ENCODE data around the gene ELMO1. TPM values are rescaled to one million over a fixed set of nuclear protein-coding genes. Genes with fewer than 3 reads are reported as not detected.

ELMO1 gene
- total and polyA plus RNA-seq, 2 experiments from 2014 or later: 19.7 to 28.7 TPM

GRCh38 chr7:36999626-37000485, 448.8 kb downstream of the ELMO1 start:
- Histone ChIP-seq H3K9me2 (replicated peaks; ENCODE audit: insufficient read depth) (no peaks in the 10 kb centered on the region), H3K27me3 (no peaks in the 10 kb centered on the region), H3K27ac (no peak overlapping the region), H3K9me3 (ENCODE audit: low read depth) (no peaks in the 10 kb centered on the region), H4K20me1 (ENCODE audit: insufficient read depth, poor library complexity, severe bottlenecking) (no peaks in the 10 kb centered on the region), H2AFZ (no peak overlapping the region), H3K4me3 (no peak overlapping the region), H3K79me2 (no peaks in the 10 kb centered on the region), H3K36me3 (replicated peaks; ENCODE audit: insufficient read depth, low read depth) (no peaks in the 10 kb centered on the region), H3K4me2 (no peak overlapping the region), H3K4me1 (ENCODE audit: insufficient read depth) (no peaks in the 10 kb centered on the region)
- WGBS (ENCODE audit: low lambda C conversion rate, missing lambda C conversion rate): 85% methylated on average over 9 of the region's 9 CpGs
- no peak for DNase-seq (ENCODE audit: low spot score)
- no peak for TF ChIP-seq CTCF (IDR thresholded peaks at IDR 0.05; ENCODE audit: poor library complexity)
- no peak for TF ChIP-seq EZH2phosphoT487 (IDR thresholded peaks at IDR 0.05; ENCODE audit: low read depth, severe bottlenecking, unreplicated experiment)
- no peak for TF ChIP-seq EZH2 (IDR thresholded peaks at IDR 0.05; ENCODE audit: borderline replicate concordance)

DNA sequence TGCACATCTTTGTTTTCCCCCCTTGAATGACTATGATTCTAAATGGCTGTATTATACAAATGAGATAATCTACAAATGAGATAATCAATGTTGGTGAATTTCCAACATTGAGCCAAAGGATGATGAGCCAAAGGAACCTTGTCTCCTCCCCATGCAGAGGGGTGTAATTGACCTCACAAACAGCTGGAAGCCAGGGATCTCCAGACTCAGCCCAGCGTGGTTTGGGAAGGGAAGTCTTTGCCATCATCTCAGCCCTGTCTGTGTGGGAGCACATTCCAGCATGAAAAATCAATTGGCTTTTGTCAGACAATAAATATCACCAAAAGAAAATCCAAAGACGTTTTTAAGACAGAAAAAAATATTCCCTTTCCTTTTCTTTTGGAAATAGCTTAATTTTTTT, 452.9 kb downstream of the ELMO1 start:
- Histone ChIP-seq H3K27ac (no peak overlapping the region), H3K4me3 (no peak overlapping the region), H3K27me3 (no peaks in the 10 kb centered on the region), H3K4me2 (no peak overlapping the region), H4K20me1 (ENCODE audit: insufficient read depth, poor library complexity, severe bottlenecking) (no peaks in the 10 kb centered on the region), H3K9me2 (replicated peaks; ENCODE audit: insufficient read depth) (no peaks in the 10 kb centered on the region), H3K36me3 (replicated peaks; ENCODE audit: insufficient read depth, low read depth) (no peaks in the 10 kb centered on the region), H3K9me3 (ENCODE audit: low read depth) (no peaks in the 10 kb centered on the region), H3K79me2 (no peaks in the 10 kb centered on the region), H2AFZ (no peak overlapping the region), H3K4me1 (ENCODE audit: insufficient read depth) (no peaks in the 10 kb centered on the region)
- TF ChIP-seq EZH2 (IDR thresholded peaks at IDR 0.05; ENCODE audit: borderline replicate concordance) (no peak), CTCF (IDR thresholded peaks at IDR 0.05; ENCODE audit: poor library complexity) (no peak), EZH2phosphoT487 (IDR thresholded peaks at IDR 0.05; ENCODE audit: low read depth, severe bottlenecking, unreplicated experiment) (no peak)
- WGBS (ENCODE audit: low lambda C conversion rate, missing lambda C conversion rate): 64% methylated on average over 2 of the region's 2 CpGs
- no peak for DNase-seq (ENCODE audit: low spot score)

GRCh38 chr7:36994456-36995112, 454.1 kb downstream of the ELMO1 start:
- no peak for TF ChIP-seq EZH2 (IDR thresholded peaks at IDR 0.05; ENCODE audit: borderline replicate concordance)
- no peak for TF ChIP-seq EZH2phosphoT487 (IDR thresholded peaks at IDR 0.05; ENCODE audit: low read depth, severe bottlenecking, unreplicated experiment)
- no peak for TF ChIP-seq CTCF (IDR thresholded peaks at IDR 0.05; ENCODE audit: poor library complexity)
- no peak for DNase-seq (ENCODE audit: low spot score)
- Histone ChIP-seq H3K4me3 (no peak overlapping the region), H3K27ac (no peak overlapping the region), H3K9me2 (replicated peaks; ENCODE audit: insufficient read depth) (no peaks in the 10 kb centered on the region), H4K20me1 (ENCODE audit: insufficient read depth, poor library complexity, severe bottlenecking) (no peaks in the 10 kb centered on the region), H3K36me3 (replicated peaks; ENCODE audit: insufficient read depth, low read depth) (no peaks in the 10 kb centered on the region), H3K9me3 (ENCODE audit: low read depth) (no peaks in the 10 kb centered on the region), H3K4me1 (ENCODE audit: insufficient read depth) (no peaks in the 10 kb centered on the region), H3K27me3 (no peaks in the 10 kb centered on the region), H3K4me2 (no peak overlapping the region), H3K79me2 (no peaks in the 10 kb centered on the region), H2AFZ (no peak overlapping the region)
- 80% methylated on average over 1 of the region's 1 CpG for WGBS (ENCODE audit: low lambda C conversion rate, missing lambda C conversion rate)

Measured in hepatocyte (in vitro differentiated cells).